HepG2 (cell line): ENCODE data around the gene SDR39U1. TPM values are rescaled to one million over a fixed set of nuclear protein-coding genes. Genes with fewer than 3 reads are reported as not detected.

Source experiments
- ATRX ChIP-seq: sonication (generic); formaldehyde crosslinking; IDR thresholded peaks from 2 replicates; pipeline ENCODE4 v1.4.0; 2020; ENCODE audit warnings: missing genetic modification reagents, borderline replicate concordance
- DPF2 ChIP-seq: sonication (generic); formaldehyde crosslinking; IDR thresholded peaks from 2 replicates; pipeline ENCODE4 v1.4.0; 2020; ENCODE audit warnings: mild to moderate bottlenecking, low read depth, missing genetic modification reagents, borderline replicate concordance
- HMGXB3 ChIP-seq: sonication (generic); formaldehyde crosslinking; IDR thresholded peaks from 2 replicates; pipeline ENCODE4 v1.4.0; 2020; ENCODE audit warnings: missing genetic modification reagents, borderline replicate concordance
- KAT7 ChIP-seq: IDR thresholded peaks from 2 replicates; pipeline ENCODE4 v1.6.1; 2018; ENCODE audit warnings: borderline replicate concordance, missing compliant biosample characterization
- MTF1 ChIP-seq: sonication (generic); formaldehyde crosslinking; IDR thresholded peaks from 2 replicates; pipeline ENCODE4 v1.5.0; 2020; ENCODE audit warnings: missing genetic modification reagents
- PLRG1 ChIP-seq: fragments of 450-650 bp; conservative IDR thresholded peaks from 2 replicates; pipeline ENCODE4 v1.6.1; 2016
- SOX6 ChIP-seq, 2 experiments: fragments of 450-650 bp in 1 of 2; sonication (generic) in 1 of 2; formaldehyde crosslinking in 1 of 2; IDR thresholded peaks; 2 replicates each; pipeline versions ENCODE4 v1.4.0 to v1.6.1; 2017 to 2020; ENCODE audit warnings: antibody characterized with exemption in 1 of 2, mild to moderate bottlenecking in 1 of 2, missing genetic modification reagents in 1 of 2
- TBX2 ChIP-seq: sonication (generic); formaldehyde crosslinking; IDR thresholded peaks from 2 replicates; pipeline ENCODE4 v1.5.0; 2020; ENCODE audit warnings: missing genetic modification reagents, mild to moderate bottlenecking, borderline replicate concordance
- TGIF2 ChIP-seq: IDR thresholded peaks from 2 replicates; pipeline ENCODE4 v1.6.1; 2016; ENCODE audit warnings: control low read depth, missing compliant biosample characterization
- ZBTB20 ChIP-seq: sonication (generic); formaldehyde crosslinking; IDR thresholded peaks from 2 replicates; pipeline ENCODE4 v1.8.1; 2023; ENCODE audit warnings: missing genetic modification reagents, low read depth, mild to moderate bottlenecking, borderline replicate concordance
- ZNF124 ChIP-seq: sonication (generic); formaldehyde crosslinking; IDR thresholded peaks from 2 replicates; pipeline ENCODE4 v1.4.0; 2020; ENCODE audit warnings: missing genetic modification reagents
- ZNF234 ChIP-seq: sonication (generic); formaldehyde crosslinking; conservative IDR thresholded peaks from 2 replicates; pipeline ENCODE4 v1.5.1; 2020; ENCODE audit warnings: mild to moderate bottlenecking, missing genetic modification reagents
- ZNF256 ChIP-seq: sonication (generic); formaldehyde crosslinking; conservative IDR thresholded peaks from 2 replicates; pipeline ENCODE4 v1.4.0; 2020; ENCODE audit warnings: missing genetic modification reagents
- ZNF331 ChIP-seq: sonication (generic); formaldehyde crosslinking; IDR thresholded peaks from 2 replicates; pipeline ENCODE4 v1.4.0; 2020; ENCODE audit warnings: missing genetic modification reagents
- ZNF335 ChIP-seq: sonication (generic); formaldehyde crosslinking; IDR thresholded peaks from 2 replicates; pipeline ENCODE4 v1.4.0; 2020; ENCODE audit warnings: missing genetic modification reagents
- ZNF362 ChIP-seq: sonication (generic); formaldehyde crosslinking; IDR thresholded peaks from 2 replicates; pipeline ENCODE4 v1.4.0; 2020; ENCODE audit warnings: missing genetic modification reagents, mild to moderate bottlenecking, borderline replicate concordance
- ZNF468 ChIP-seq: sonication (generic); formaldehyde crosslinking; IDR thresholded peaks from 2 replicates; pipeline ENCODE4 v1.8.0; 2022; ENCODE audit warnings: mild to moderate bottlenecking, moderate library complexity, missing genetic modification reagents
- ZNF501 ChIP-seq: sonication (generic); formaldehyde crosslinking; IDR thresholded peaks from 2 replicates; pipeline ENCODE4 v1.5.1; 2020; ENCODE audit warnings: mild to moderate bottlenecking, moderate library complexity, missing genetic modification reagents
- ZNF570 ChIP-seq: sonication (generic); formaldehyde crosslinking; IDR thresholded peaks from 2 replicates; pipeline ENCODE4 v1.4.0; 2020; ENCODE audit warnings: mild to moderate bottlenecking, missing genetic modification reagents, borderline replicate concordance
- ZNF607 ChIP-seq: sonication (generic); formaldehyde crosslinking; IDR thresholded peaks from 2 replicates; pipeline ENCODE4 v1.5.1; 2020; ENCODE audit warnings: missing genetic modification reagents, mild to moderate bottlenecking, borderline replicate concordance
- ZNF674 ChIP-seq: sonication (generic); formaldehyde crosslinking; IDR thresholded peaks from 2 replicates; pipeline ENCODE4 v1.5.0; 2020; ENCODE audit warnings: low read depth, mild to moderate bottlenecking, missing genetic modification reagents
- ZSCAN29 ChIP-seq: sonication (generic); formaldehyde crosslinking; conservative IDR thresholded peaks from 2 replicates; pipeline ENCODE4 v1.4.0; 2020; ENCODE audit warnings: mild to moderate bottlenecking, missing genetic modification reagents
- polyA plus RNA-seq, 8 experiments: library from polyadenylated mRNA; depleted of rRNA in 3 of 8; stranded (reverse) in 7 of 8; unstranded in 1 of 8; fragments of >200 nt; fragmentation: Illumina TruSeq in 4 of 8; extraction: Trizol in 4 of 8; gene quantifications; 2 replicates each; pipeline versions ENCODE4 v1.2.1 to v1.2.3, GENCODE V29; 2011 to 2016; ENCODE audit warnings: low read depth in 4 of 8, missing spikeins in 1 of 8, mixed read lengths in 1 of 8; ENCODE audit not compliant: insufficient read depth in 1 of 8
- total RNA-seq, 5 experiments: library from RNA; depleted of rRNA; stranded (reverse); fragments of >200 nt; fragmentation: Illumina TruSeq; extraction: Trizol; gene quantifications; 2 replicates each; pipeline ENCODE4 v1.2.3, GENCODE V29; 2016; ENCODE audit warnings: low read depth in 1 of 5
- TF ChIP-seq, protein P1 (sequence below): sonication (generic); formaldehyde crosslinking; IDR thresholded peaks from 2 replicates; pipeline ENCODE4 v1.8.0; 2022; ENCODE audit warnings: mild to moderate bottlenecking, missing genetic modification reagents, borderline replicate concordance

The SDR39U1 gene
- total and polyA plus RNA-seq, 2 of the 13 experiments (the other 11 are each of a cell fraction or from before 2014, with no cell fraction given), result 34.4 to 129 TPM

- TF ChIP-seq DPF2, result 0 out of 2 replicates have a peak, but pooled peaks have one; percentile 41
- TF ChIP-seq ZNF607 (CRISPR knock-in tag), result peak; percentile 97
- TF ChIP-seq ATRX (CRISPR knock-in tag), result peak; percentile 80; the same call in 1 of the 2 replicates
- TF ChIP-seq TGIF2 (CRISPR knock-in tag), result peak; percentile 77; the same call in 1 of the 2 replicates
- TF ChIP-seq KAT7 (CRISPR knock-in tag), result peak; percentile 97
- TF ChIP-seq ZNF674 (CRISPR knock-in tag), result peak; percentile 24
- peak; percentile 95 for TF ChIP-seq ZNF234 (CRISPR knock-in tag)
- peak; percentile 88; the same call in 1 of the 2 replicates for TF ChIP-seq ZNF570 (CRISPR knock-in tag)
- peak; percentile 91 for TF ChIP-seq MTF1 (CRISPR knock-in tag)
- TF ChIP-seq, protein P1, sequence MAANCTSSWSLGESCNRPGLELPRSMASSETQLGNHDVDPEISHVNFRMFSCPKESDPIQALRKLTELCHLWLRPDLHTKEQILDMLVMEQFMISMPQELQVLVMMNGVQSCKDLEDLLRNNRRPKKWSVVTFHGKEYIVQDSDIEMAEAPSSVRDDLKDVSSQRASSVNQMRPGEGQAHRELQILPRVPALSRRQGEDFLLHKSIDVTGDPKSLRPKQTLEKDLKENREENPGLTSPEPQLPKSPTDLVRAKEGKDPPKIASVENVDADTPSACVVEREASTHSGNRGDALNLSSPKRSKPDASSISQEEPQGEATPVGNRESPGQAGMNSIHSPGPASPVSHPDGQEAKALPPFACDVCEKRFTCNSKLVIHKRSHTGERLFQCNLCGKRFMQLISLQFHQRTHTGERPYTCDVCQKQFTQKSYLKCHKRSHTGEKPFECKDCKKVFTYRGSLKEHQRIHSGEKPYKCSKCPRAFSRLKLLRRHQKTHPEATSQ (CRISPR knock-in tag), result peak; percentile 85
- peak; percentile 94 for TF ChIP-seq TBX2 (CRISPR knock-in tag)
- peak; percentile 55; the same call in 1 of the 2 replicates for TF ChIP-seq ZNF362
- no peak for TF ChIP-seq PLRG1
- no peak for TF ChIP-seq ZNF468 (CRISPR knock-in tag)
- TF ChIP-seq HMGXB3 (CRISPR knock-in tag), result peak; percentile 32
- peak; percentile 99 for TF ChIP-seq ZNF335 (CRISPR knock-in tag)
- peak; percentile 92 for TF ChIP-seq ZBTB20 (CRISPR knock-in tag)
- peak; percentile 95; the same call in 1 of the 2 replicates for TF ChIP-seq ZNF256 (CRISPR knock-in tag)
- TF ChIP-seq ZSCAN29 (CRISPR knock-in tag), result no peak; the same call in none of the 2 replicates
- TF ChIP-seq ZNF331 (CRISPR knock-in tag), result peak; percentile 98
- TF ChIP-seq ZNF501 (CRISPR knock-in tag), result peak; percentile 100
- no peak; the same call in none of the 2 replicates for TF ChIP-seq ZNF124 (CRISPR knock-in tag)
- TF ChIP-seq SOX6 (IDR thresholded peaks at IDR 0.05), result no peak
- TF ChIP-seq SOX6 (CRISPR knock-in tag; IDR thresholded peaks at IDR 0.05), result peak; percentile 88
Observed at GRCh38 chr14:24442240-24443052, at the start of gene SDR39U1 (continued).
